ENCODE results near the gene CHURC1. TPM values are rescaled to one million over a fixed set of nuclear protein-coding genes. Genes with fewer than 3 reads are reported as not detected.

The CHURC1 gene
- total RNA-seq, 1 experiment from 2014 or later = 52.4 TPM

- DNase-seq (ENCODE audit: low spot score) = no peak
Measured at GRCh38 chr14:64948612-64949210, 34.5 kb downstream of the CHURC1 start.

GRCh38 chr14:64950889-64951288 is 36.6 kb downstream of the CHURC1 start:
- ChIA-PET POLR2A (no interaction called here), CTCF (no interaction called here)
- H3K4me1 Mint-ChIP-seq = peaks cover 18% of the 10 kb centered on the region
- no peak overlapping the region for H3K4me3 Mint-ChIP-seq
- no peak overlapping the region for H3K27ac Mint-ChIP-seq
- no peaks in the 10 kb centered on the region for H3K27me3 Mint-ChIP-seq (ENCODE audit: low read depth)
- H3K9me3 Mint-ChIP-seq = no peaks in the 10 kb centered on the region
- DNase-seq (ENCODE audit: low spot score) (no peak), ATAC-seq (no peak)
- peaks cover 23% of the 10 kb centered on the region for H3K36me3 Mint-ChIP-seq
- TF ChIP-seq ERG (CRISPR knock-in tag; IDR thresholded peaks at IDR 0.05) (no peak), GRHL2 (CRISPR knock-in tag; IDR thresholded peaks at IDR 0.05; ENCODE audit: insufficient replicate concordance, severe bottlenecking) (no peak), STAT6 (CRISPR knock-in tag; conservative IDR thresholded peaks at IDR 0.05; ENCODE audit: low read depth) (no peak), PRDM15 (CRISPR knock-in tag; IDR thresholded peaks at IDR 0.05) (no peak), ZNF263 (CRISPR knock-in tag; IDR thresholded peaks at IDR 0.05; ENCODE audit: low read depth) (no peak)

More at GRCh38 chr14:64948612-64949210, 34.5 kb downstream of the CHURC1 start:
- no peak for ATAC-seq
- TF ChIP-seq ZNF121 (CRISPR knock-in tag; IDR thresholded peaks at IDR 0.05) = no peak
- TF ChIP-seq ZNF232 (CRISPR knock-in tag; IDR thresholded peaks at IDR 0.05) = no peak
- no peak for TF ChIP-seq ETV6 (CRISPR knock-in tag; IDR thresholded peaks at IDR 0.05)
- no peak for TF ChIP-seq ATF3 (CRISPR knock-in tag; conservative IDR thresholded peaks at IDR 0.05)
- no peak for TF ChIP-seq OVOL2 (CRISPR knock-in tag; IDR thresholded peaks at IDR 0.05; ENCODE audit: borderline replicate concordance)
- TF ChIP-seq E2F4 (CRISPR knock-in tag; IDR thresholded peaks at IDR 0.05; ENCODE audit: borderline replicate concordance, low read depth) = no peak
- no peak for TF ChIP-seq MXD4 (CRISPR knock-in tag; IDR thresholded peaks at IDR 0.05; ENCODE audit: borderline replicate concordance)
- no peak for TF ChIP-seq ERG (CRISPR knock-in tag; IDR thresholded peaks at IDR 0.05)
- no peak for TF ChIP-seq SMAD3 (CRISPR knock-in tag; IDR thresholded peaks at IDR 0.05; ENCODE audit: borderline replicate concordance)
- no peak for TF ChIP-seq SP1 (CRISPR knock-in tag; conservative IDR thresholded peaks at IDR 0.05)
- TF ChIP-seq NR2C2 (CRISPR knock-in tag; IDR thresholded peaks at IDR 0.05) = no peak
- no peak for TF ChIP-seq FOXP1 (CRISPR knock-in tag; IDR thresholded peaks at IDR 0.05; ENCODE audit: borderline replicate concordance)
- TF ChIP-seq EMX1 (CRISPR knock-in tag; IDR thresholded peaks at IDR 0.05) = no peak
- TF ChIP-seq AR (CRISPR knock-in tag; IDR thresholded peaks at IDR 0.05) = no peak
- no peak for TF ChIP-seq SMAD4 (CRISPR knock-in tag; IDR thresholded peaks at IDR 0.05)
- TF ChIP-seq PRRX2 (CRISPR knock-in tag; IDR thresholded peaks at IDR 0.05) = no peak
- peaks cover 23% of the 10 kb centered on the region for H3K36me3 Mint-ChIP-seq
- peaks cover 12% of the 10 kb centered on the region for H3K4me1 Mint-ChIP-seq
- no peak overlapping the region for H3K4me3 Mint-ChIP-seq
- ChIA-PET POLR2A (interaction anchor here (0.6 kb wide), 1 partner anchor 1438 kb away, joined by 3 read pairs; no protein-coding TSS in a partner anchor), CTCF (interaction anchor here (1.5 kb wide), 1 partner anchor 20 kb away, joined by 4 read pairs; no protein-coding TSS in a partner anchor)
- H3K9me3 Mint-ChIP-seq = no peaks in the 10 kb centered on the region
- no peak overlapping the region for H3K27ac Mint-ChIP-seq
- no peaks in the 10 kb centered on the region for H3K27me3 Mint-ChIP-seq (ENCODE audit: low read depth)
